Measurements from ENCODE around the gene FUT2. TPM values are rescaled to one million over a fixed set of nuclear protein-coding genes. Genes with fewer than 3 reads are reported as not detected.

FUT2 gene
- total RNA-seq, 2 experiments from 2014 or later, result not detected

DNA sequence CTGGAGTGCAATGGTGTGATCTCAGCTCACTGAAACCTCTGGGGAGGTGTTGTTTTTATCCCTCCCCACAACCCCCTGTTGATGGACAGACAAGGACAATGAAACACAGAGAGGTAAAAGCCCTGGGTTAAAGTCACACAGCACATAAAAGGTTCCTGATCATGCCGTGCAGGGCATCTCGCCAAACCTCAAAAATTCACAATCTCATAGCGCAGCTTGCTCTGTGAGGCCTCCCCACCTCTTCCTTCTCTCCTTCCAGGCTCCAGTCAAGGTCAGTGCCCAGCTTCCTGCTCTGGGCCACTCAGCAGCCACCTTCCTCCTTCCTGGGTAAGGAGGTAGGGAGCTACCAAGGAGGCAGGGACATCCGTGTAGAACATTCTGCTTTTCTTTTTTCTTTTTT, 2.3 kb downstream of the FUT2 start:
- Histone ChIP-seq H3K27ac (ENCODE audit: low read depth in 1 of 2, low read length in 2 of 2) (no peak overlapping the region), H3K9me3 (ENCODE audit: control insufficient read depth in 1 of 2, insufficient read depth in 1 of 2, low read length in 2 of 2) (no peaks in the 10 kb centered on the region), H3K4me1 (ENCODE audit: insufficient read depth, low read length) (peaks cover 10% of the 10 kb centered on the region), H3K4me3 (ENCODE audit: low read length) (no peak overlapping the region), H3K36me3 (ENCODE audit: insufficient read depth, low read length) (no peaks in the 10 kb centered on the region), H3K27me3 (ENCODE audit: control insufficient read depth in 1 of 2, insufficient read depth in 2 of 2, low read length in 2 of 2) (peaks cover 12 to 18% of the 10 kb centered on the region in 2 experiments)
- H3K36me3 Mint-ChIP-seq (ENCODE audit: low read depth), result peaks cover 12% of the 10 kb centered on the region
- H3K4me1 Mint-ChIP-seq (ENCODE audit: low read depth), result peaks cover 9% of the 10 kb centered on the region
- H3K27ac Mint-ChIP-seq, result no peak overlapping the region
- intact Hi-C loops (cut with DNase I, micrococcal nuclease), result no loop called here
- POLR2A ChIA-PET, result interaction anchor here (1.1 kb wide), 1 partner anchor 17 kb away, joined by 3 read pairs; no protein-coding TSS in a partner anchor
- no peak for ATAC-seq (ENCODE audit: poor library complexity)
- no peak overlapping the region for H3K4me3 Mint-ChIP-seq
- peaks cover 16% of the 10 kb centered on the region for H3K27me3 Mint-ChIP-seq
- H3K9me3 Mint-ChIP-seq, result no peaks in the 10 kb centered on the region
- DNase-seq, result no peak
- TF ChIP-seq, protein P1, sequence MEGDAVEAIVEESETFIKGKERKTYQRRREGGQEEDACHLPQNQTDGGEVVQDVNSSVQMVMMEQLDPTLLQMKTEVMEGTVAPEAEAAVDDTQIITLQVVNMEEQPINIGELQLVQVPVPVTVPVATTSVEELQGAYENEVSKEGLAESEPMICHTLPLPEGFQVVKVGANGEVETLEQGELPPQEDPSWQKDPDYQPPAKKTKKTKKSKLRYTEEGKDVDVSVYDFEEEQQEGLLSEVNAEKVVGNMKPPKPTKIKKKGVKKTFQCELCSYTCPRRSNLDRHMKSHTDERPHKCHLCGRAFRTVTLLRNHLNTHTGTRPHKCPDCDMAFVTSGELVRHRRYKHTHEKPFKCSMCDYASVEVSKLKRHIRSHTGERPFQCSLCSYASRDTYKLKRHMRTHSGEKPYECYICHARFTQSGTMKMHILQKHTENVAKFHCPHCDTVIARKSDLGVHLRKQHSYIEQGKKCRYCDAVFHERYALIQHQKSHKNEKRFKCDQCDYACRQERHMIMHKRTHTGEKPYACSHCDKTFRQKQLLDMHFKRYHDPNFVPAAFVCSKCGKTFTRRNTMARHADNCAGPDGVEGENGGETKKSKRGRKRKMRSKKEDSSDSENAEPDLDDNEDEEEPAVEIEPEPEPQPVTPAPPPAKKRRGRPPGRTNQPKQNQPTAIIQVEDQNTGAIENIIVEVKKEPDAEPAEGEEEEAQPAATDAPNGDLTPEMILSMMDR (IDR thresholded peaks at IDR 0.05), result no peak
- CTCF ChIA-PET, result no interaction called here

DNA sequence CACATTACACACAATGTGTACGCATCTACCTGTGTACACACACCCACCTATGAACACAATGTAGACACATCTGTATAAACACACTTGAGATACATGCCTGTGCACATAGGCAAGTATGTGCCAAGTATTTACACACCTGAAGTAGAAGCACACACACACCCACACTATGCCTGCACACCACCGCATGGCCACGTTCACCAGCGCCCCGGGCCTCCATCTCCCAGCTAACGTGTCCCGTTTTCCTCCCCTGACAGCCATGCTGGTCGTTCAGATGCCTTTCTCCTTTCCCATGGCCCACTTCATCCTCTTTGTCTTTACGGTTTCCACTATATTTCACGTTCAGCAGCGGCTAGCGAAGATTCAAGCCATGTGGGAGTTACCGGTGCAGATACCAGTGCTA, 6.9 kb downstream of the FUT2 start:
- H3K9me3 ChIP-seq (ENCODE audit: control insufficient read depth in 1 of 2, insufficient read depth in 1 of 2, low read length in 2 of 2), result no peaks in the 10 kb centered on the region
- H3K4me1 ChIP-seq (ENCODE audit: insufficient read depth, low read length), result no peaks in the 10 kb centered on the region
- ChIA-PET CTCF (no interaction called here), POLR2A (no interaction called here)
- H3K27ac Mint-ChIP-seq, result no peak overlapping the region
- no peak overlapping the region for H3K4me3 ChIP-seq (ENCODE audit: low read length)
- H3K36me3 Mint-ChIP-seq (ENCODE audit: low read depth), result peaks cover 39% of the 10 kb centered on the region
- no peak for DNase-seq
- no peak for ATAC-seq (ENCODE audit: poor library complexity)
- intact Hi-C loops (cut with DNase I, micrococcal nuclease), result no loop called here
- H3K36me3 ChIP-seq (ENCODE audit: insufficient read depth, low read length), result peaks cover 13% of the 10 kb centered on the region
- no peak overlapping the region for H3K27ac ChIP-seq (ENCODE audit: low read depth in 1 of 2, low read length in 2 of 2)
- H3K4me1 Mint-ChIP-seq (ENCODE audit: low read depth), result no peaks in the 10 kb centered on the region
- H3K9me3 Mint-ChIP-seq, result no peaks in the 10 kb centered on the region
- peaks cover 8% of the 10 kb centered on the region for H3K27me3 Mint-ChIP-seq
- TF ChIP-seq, protein P1 (IDR thresholded peaks at IDR 0.05), result no peak
- peaks cover 0 to 2% of the 10 kb centered on the region in 2 experiments for H3K27me3 ChIP-seq (ENCODE audit: control insufficient read depth in 1 of 2, insufficient read depth in 2 of 2, low read length in 2 of 2)
- H3K4me3 Mint-ChIP-seq, result no peak overlapping the region

DNA sequence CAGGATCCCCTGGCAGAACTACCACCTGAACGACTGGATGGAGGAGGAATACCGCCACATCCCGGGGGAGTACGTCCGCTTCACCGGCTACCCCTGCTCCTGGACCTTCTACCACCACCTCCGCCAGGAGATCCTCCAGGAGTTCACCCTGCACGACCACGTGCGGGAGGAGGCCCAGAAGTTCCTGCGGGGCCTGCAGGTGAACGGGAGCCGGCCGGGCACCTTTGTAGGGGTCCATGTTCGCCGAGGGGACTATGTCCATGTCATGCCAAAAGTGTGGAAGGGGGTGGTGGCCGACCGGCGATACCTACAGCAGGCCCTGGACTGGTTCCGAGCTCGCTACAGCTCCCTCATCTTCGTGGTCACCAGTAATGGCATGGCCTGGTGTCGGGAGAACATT, 7.5 kb downstream of the FUT2 start:
- peaks cover 8% of the 10 kb centered on the region for H3K27me3 Mint-ChIP-seq
- Histone ChIP-seq H3K4me1 (ENCODE audit: insufficient read depth, low read length) (no peaks in the 10 kb centered on the region), H3K4me3 (ENCODE audit: low read length) (no peak overlapping the region), H3K36me3 (ENCODE audit: insufficient read depth, low read length) (peaks cover 13% of the 10 kb centered on the region), H3K27me3 (ENCODE audit: control insufficient read depth in 1 of 2, insufficient read depth in 2 of 2, low read length in 2 of 2) (peaks cover 0 to 2% of the 10 kb centered on the region in 2 experiments), H3K9me3 (ENCODE audit: control insufficient read depth in 1 of 2, insufficient read depth in 1 of 2, low read length in 2 of 2) (no peaks in the 10 kb centered on the region), H3K27ac (ENCODE audit: low read depth in 1 of 2, low read length in 2 of 2) (no peak overlapping the region)
- H3K36me3 Mint-ChIP-seq (ENCODE audit: low read depth), result peaks cover 39% of the 10 kb centered on the region
- no peak overlapping the region for H3K27ac Mint-ChIP-seq
- H3K9me3 Mint-ChIP-seq, result no peaks in the 10 kb centered on the region
- no peak for ATAC-seq (ENCODE audit: poor library complexity)
- TF ChIP-seq, protein P1 (IDR thresholded peaks at IDR 0.05), result no peak
- CTCF ChIA-PET, result no interaction called here
- H3K4me3 Mint-ChIP-seq, result no peak overlapping the region
- H3K4me1 Mint-ChIP-seq (ENCODE audit: low read depth), result no peaks in the 10 kb centered on the region
- intact Hi-C loops (cut with DNase I, micrococcal nuclease), result no loop called here
- POLR2A ChIA-PET, result no interaction called here
- DNase-seq, result no peak
